ENCODE measurements around the gene KYNU.

- TF ChIP-seq CTCF (IDR thresholded peaks at IDR 0.05; ENCODE audit: low read depth, low read length, poor library complexity, severe bottlenecking) (no peak), EZH2phosphoT487 (IDR thresholded peaks at IDR 0.05; ENCODE audit: borderline replicate concordance, low read length) (no peak)
These were observed 190.6 kb downstream of the KYNU start for GRCh38 chr2:143068094-143068493.
